Right cardiac atrium (tissue), 5 donors: Measurements from ENCODE around the gene OR8B12. TPM values are rescaled to one million over a fixed set of nuclear protein-coding genes. Genes with fewer than 3 reads are reported as not detected.

Experiments
- polyA plus RNA-seq: library from polyadenylated mRNA; stranded (reverse); fragments of 200-250 nt; gene quantifications from one replicate; pipeline ENCODE4 v1.2.3, GENCODE V29; 2013
- total RNA-seq, 4 donors: library from RNA; stranded (reverse); fragmentation: NEBNext Ultra II Directional; extraction: Animal tissue kit (Norgen Biotek cat#: 25700); gene quantifications; one replicate each; pipeline ENCODE4 v1.2.1, GENCODE V29; 2021
- donor health status: healthy with polysubstance abuse.
- donor health status: DM: no; HTN: yes; CAD: no.
- donor health status: DM: no; HTN: no; CAD: no.
- donor health status: DM: no; HTN: yes; CAD: no; lungs with severe emphysema.
- donor health status: DM: yes; HTN: yes; CAD: no.

Gene OR8B12
- total and polyA plus RNA-seq, 5 donors: not detected

Other genes starting within 250 kb of the OR8B12 start
- not detected for gene OR8D1, start 229.7 kb downstream of the OR8B12 start, total RNA-seq
- gene OR8D1, start 229.7 kb downstream of the OR8B12 start, polyA plus RNA-seq: not detected
- not detected for gene OR8D2, start 223.5 kb downstream of the OR8B12 start, total RNA-seq
- not detected for gene OR8D2, start 223.5 kb downstream of the OR8B12 start, polyA plus RNA-seq
- not detected for gene OR8B2, start 159.2 kb downstream of the OR8B12 start, total RNA-seq
- gene OR8B2, start 159.2 kb downstream of the OR8B12 start, polyA plus RNA-seq: not detected
- not detected for gene OR8B3, start 144.6 kb downstream of the OR8B12 start, total RNA-seq
- gene OR8B3, start 144.6 kb downstream of the OR8B12 start, polyA plus RNA-seq: not detected
- gene OR8B4, start 118.8 kb downstream of the OR8B12 start, total RNA-seq: not detected
- gene OR8B4, start 118.8 kb downstream of the OR8B12 start, polyA plus RNA-seq: not detected
- under 1 TPM in 2 of 4 donors, not detected in 2; 0.06 to 0.20 TPM for gene OR8B8, start 98.0 kb downstream of the OR8B12 start, total RNA-seq
- not detected for gene OR8B8, start 98.0 kb downstream of the OR8B12 start, polyA plus RNA-seq
- gene OR8A1, start 26.3 kb upstream of the OR8B12 start, total RNA-seq: not detected
- not detected for gene OR8A1, start 26.3 kb upstream of the OR8B12 start, polyA plus RNA-seq
- gene PANX3, start 67.8 kb upstream of the OR8B12 start, total RNA-seq: not detected
- not detected for gene PANX3, start 67.8 kb upstream of the OR8B12 start, polyA plus RNA-seq
- gene TBRG1, start 79.2 kb upstream of the OR8B12 start, total RNA-seq: 10 to 100 TPM; 22.7 to 28.6 (median 26.5) TPM
- 17.9 TPM for gene TBRG1, start 79.2 kb upstream of the OR8B12 start, polyA plus RNA-seq
- 10 to 100 TPM; 43.4 to 72.6 (median 53.9) TPM for gene SIAE, start 130.1 kb upstream of the OR8B12 start, total RNA-seq
- gene SIAE, start 130.1 kb upstream of the OR8B12 start, polyA plus RNA-seq: 44.6 TPM
- 1 to 10 TPM; 2.3 to 4.0 (median 3.0) TPM for gene SPA17, start 130.2 kb upstream of the OR8B12 start, total RNA-seq
- 7.9 TPM for gene SPA17, start 130.2 kb upstream of the OR8B12 start, polyA plus RNA-seq
- gene NRGN, start 196.3 kb upstream of the OR8B12 start, total RNA-seq: 10 to 100 TPM in 2 of 4 donors, 1 to 10 TPM in 2; 5.3 to 11.1 (median 9.0) TPM
- gene NRGN, start 196.3 kb upstream of the OR8B12 start, polyA plus RNA-seq: 16.0 TPM
- gene VSIG2, start 208.6 kb upstream of the OR8B12 start, total RNA-seq: 1 to 10 TPM in 3 of 4 donors, under 1 TPM in 1; 0.97 to 1.4 (median 1.0) TPM
- 0.43 TPM for gene VSIG2, start 208.6 kb upstream of the OR8B12 start, polyA plus RNA-seq
- gene ESAM, start 218.6 kb upstream of the OR8B12 start, total RNA-seq: 10 to 100 TPM; 31.2 to 49.8 (median 41.9) TPM
- gene ESAM, start 218.6 kb upstream of the OR8B12 start, polyA plus RNA-seq: 51.8 TPM